Adrenal gland (tissue), 19 donors: ENCODE data around the gene STX5. TPM values are rescaled to one million over a fixed set of nuclear protein-coding genes. Genes with fewer than 3 reads are reported as not detected.
A peak's percentile ranks its signal among the peaks of the same experiment; 100 is the strongest.

ENCODE experiments used
- DNase-seq, 7 donors: peaks; one replicate each; pipeline ENCODE4 v3.0.0-alpha.2; 2019 to 2020
- H3K27ac ChIP-seq, 5 donors: fragments of 200-600 bp; sonication (generic) in 4 of 5; 1 replicate in 3 of 5; 2 replicates in 2 of 5; pipeline versions ENCODE4 v1.5.1 to v1.8.0; 2016 to 2020; ENCODE audit warnings: mild to moderate bottlenecking in 1 of 5
- H3K27me3 ChIP-seq: fragments of 200-600 bp; 2 replicates; pipeline ENCODE4 v1.8.0; 2021
- H3K36me3 ChIP-seq, 2 donors: fragments of 200-600 bp; replicated peaks in 1 of 2; 1 replicate in 1 of 2; 2 replicates in 1 of 2; pipeline versions ENCODE4 v1.5.1 to v1.8.0; 2018 to 2022
- H3K4me1 ChIP-seq, 2 donors: fragments of 200-600 bp; replicated peaks in 1 of 2; 1 replicate in 1 of 2; 2 replicates in 1 of 2; pipeline versions ENCODE4 v1.5.1 to v1.8.0; 2018 to 2021
- H3K4me3 ChIP-seq, 4 donors: fragments of 200-600 bp; sonication (generic) in 3 of 4; one replicate each; pipeline ENCODE4 v1.5.1; 2016 to 2018
- H3K9me3 ChIP-seq, 3 donors: fragments of 200-600 bp; sonication (generic) in 1 of 3; replicated peaks in 1 of 3; 1 replicate in 2 of 3; 2 replicates in 1 of 3; pipeline versions ENCODE4 v1.5.1 to v1.8.0; 2016 to 2021
- POLR2A ChIP-seq, 2 donors: fragments of 450-650 bp; IDR thresholded peaks; one replicate each; pipeline ENCODE4 v1.6.1; 2017; ENCODE audit warnings: antibody characterized with exemption in 2 of 2, mild to moderate bottlenecking in 2 of 2, moderate library complexity in 1 of 2
- WGBS, 4 donors: extraction: QIAGEN DNeasy Blood & Tissue Kit in 2 of 4; methylation state at CpG; one replicate each; pipeline versions ENCODE4 v1.1.5 to v1.1.7; 2013 to 2017; 5-methylcytosine and 5-hydroxymethylcytosine counted together
- intact Hi-C, 2 donors: fragments of 100-400 bp; cut with DNase I; formaldehyde crosslinking; loops; one replicate each; pipeline versions ENCODE4 v1.14.1 to v1.15.0; 2022 to 2023
- long read RNA-seq, 10 donors: library from polyadenylated mRNA in 3 of 10; unstranded in 2 of 10; stranded (forward) in 1 of 10; transcript quantifications; one replicate each; pipeline ENCODE4 v2.0.0 and lab custom pipeline, GENCODE V29; 2021 to 2026
- polyA plus RNA-seq, 3 donors: library from polyadenylated mRNA; stranded (reverse); fragments of 200-250 nt in 2 of 3; fragments of 350-450 nt in 1 of 3; fragmentation: Illumina TruSeq in 1 of 3; extraction: RNeasy Lipid Tissue Mini Kit (QIAGEN cat#74804) in 1 of 3; gene quantifications; one replicate each; pipeline ENCODE4 v1.2.3, GENCODE V29; 2013 to 2014
- total RNA-seq, 9 donors: library from RNA; depleted of rRNA in 4 of 9; stranded (reverse); fragments of >200 nt in 4 of 9; fragments of 120-200 nt in 1 of 9; fragmentation: NEBNext Ultra II Directional in 1 of 9; extraction: Animal tissue kit (Norgen Biotek cat#: 25700) in 1 of 9; gene quantifications; one replicate each; pipeline versions ENCODE4 v1.1.0 to v1.2.4, GENCODE V29; 2013 to 2023
- TF ChIP-seq, protein P1 (sequence below), 6 experiments: fragments of 450-650 bp in 4 of 6; fragments of 200-600 bp in 2 of 6; sonication (generic) in 1 of 6; IDR thresholded peaks; 1 replicate in 5 of 6; 2 replicates in 1 of 6; pipeline versions ENCODE4 v1.5.1 to v1.8.0; 2016 to 2021; ENCODE audit warnings: antibody characterized with exemption in 6 of 6, mild to moderate bottlenecking in 2 of 6, moderate library complexity in 1 of 6
- donor health status: healthy with polysubstance abuse.
- donor health status: Bipolar disorder and iron deficiency.
- donor health status: DM: yes; HTN: yes; CAD: no.
- donor health status: DM: no; HTN: no; CAD: no.
- donor health status: DM: no; HTN: no; CAD: no.
- donor health status: DM: yes; HTN: yes; CAD: no.

Gene STX5, protein sequence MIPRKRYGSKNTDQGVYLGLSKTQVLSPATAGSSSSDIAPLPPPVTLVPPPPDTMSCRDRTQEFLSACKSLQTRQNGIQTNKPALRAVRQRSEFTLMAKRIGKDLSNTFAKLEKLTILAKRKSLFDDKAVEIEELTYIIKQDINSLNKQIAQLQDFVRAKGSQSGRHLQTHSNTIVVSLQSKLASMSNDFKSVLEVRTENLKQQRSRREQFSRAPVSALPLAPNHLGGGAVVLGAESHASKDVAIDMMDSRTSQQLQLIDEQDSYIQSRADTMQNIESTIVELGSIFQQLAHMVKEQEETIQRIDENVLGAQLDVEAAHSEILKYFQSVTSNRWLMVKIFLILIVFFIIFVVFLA
- total RNA-seq (10 to 100 TPM; 22.2 to 59.9 (median 37.3) TPM), polyA plus RNA-seq (10 to 100 TPM; 19.7 to 52.4 (median 22.4) TPM)
- long read RNA-seq, donor 1, transcript STX5-201 (11 exons, 1,794 nt) = major isoform, 26 of 27 reads
- long read RNA-seq, donor 1, partial matches to known transcripts = 0 of 27 reads
- long read RNA-seq, donor 1, other reads (novel, unspliced or antisense) = 0 of 27 reads
- long read RNA-seq, donor 2, transcript STX5-201 (11 exons, 1,794 nt) = major isoform, 10 of 13 reads
- long read RNA-seq, donor 2, partial matches to known transcripts = 0 of 13 reads
- long read RNA-seq, donor 2, other reads (novel, unspliced or antisense) = 0 of 13 reads
- long read RNA-seq, donor 3, transcript STX5-201 (11 exons, 1,794 nt) = major isoform, 12 of 12 reads
- long read RNA-seq, donor 3, partial matches to known transcripts = 0 of 12 reads
- long read RNA-seq, donor 3, other reads (novel, unspliced or antisense) = 0 of 12 reads
- long read RNA-seq, donor 4, partial matches to known transcripts = 0 of 2 reads
- long read RNA-seq, donor 4, other reads (novel, unspliced or antisense) = 1 of 2 reads
- long read RNA-seq, donor 5, transcript STX5-201 (11 exons, 1,794 nt) = major isoform, 30 of 44 reads
- long read RNA-seq, donor 5, partial matches to known transcripts = 9 of 44 reads
- long read RNA-seq, donor 5, other reads (novel, unspliced or antisense) = 3 of 44 reads
- long read RNA-seq, donor 6, partial matches to known transcripts = 4 of 7 reads
- long read RNA-seq, donor 6, other reads (novel, unspliced or antisense) = 1 of 7 reads
- long read RNA-seq, donor 7, transcript STX5-201 (11 exons, 1,794 nt) = major isoform, 7 of 8 reads
- long read RNA-seq, donor 7, partial matches to known transcripts = 0 of 8 reads
- long read RNA-seq, donor 7, other reads (novel, unspliced or antisense) = 0 of 8 reads
- long read RNA-seq, donor 8, transcript STX5-201 (11 exons, 1,794 nt) = major isoform, 14 of 18 reads
- long read RNA-seq, donor 8, partial matches to known transcripts = 0 of 18 reads
- long read RNA-seq, donor 8, other reads (novel, unspliced or antisense) = 0 of 18 reads
- long read RNA-seq, donor 9, transcript STX5-201 (11 exons, 1,794 nt) = major isoform, 7 of 8 reads
- long read RNA-seq, donor 9, partial matches to known transcripts = 0 of 8 reads
- long read RNA-seq, donor 9, other reads (novel, unspliced or antisense) = 0 of 8 reads
- long read RNA-seq, donor 10, transcript STX5-201 (11 exons, 1,794 nt) = major isoform, 8 of 9 reads
- long read RNA-seq, donor 10, partial matches to known transcripts = 0 of 9 reads
- long read RNA-seq, donor 10, other reads (novel, unspliced or antisense) = 0 of 9 reads

DNA sequence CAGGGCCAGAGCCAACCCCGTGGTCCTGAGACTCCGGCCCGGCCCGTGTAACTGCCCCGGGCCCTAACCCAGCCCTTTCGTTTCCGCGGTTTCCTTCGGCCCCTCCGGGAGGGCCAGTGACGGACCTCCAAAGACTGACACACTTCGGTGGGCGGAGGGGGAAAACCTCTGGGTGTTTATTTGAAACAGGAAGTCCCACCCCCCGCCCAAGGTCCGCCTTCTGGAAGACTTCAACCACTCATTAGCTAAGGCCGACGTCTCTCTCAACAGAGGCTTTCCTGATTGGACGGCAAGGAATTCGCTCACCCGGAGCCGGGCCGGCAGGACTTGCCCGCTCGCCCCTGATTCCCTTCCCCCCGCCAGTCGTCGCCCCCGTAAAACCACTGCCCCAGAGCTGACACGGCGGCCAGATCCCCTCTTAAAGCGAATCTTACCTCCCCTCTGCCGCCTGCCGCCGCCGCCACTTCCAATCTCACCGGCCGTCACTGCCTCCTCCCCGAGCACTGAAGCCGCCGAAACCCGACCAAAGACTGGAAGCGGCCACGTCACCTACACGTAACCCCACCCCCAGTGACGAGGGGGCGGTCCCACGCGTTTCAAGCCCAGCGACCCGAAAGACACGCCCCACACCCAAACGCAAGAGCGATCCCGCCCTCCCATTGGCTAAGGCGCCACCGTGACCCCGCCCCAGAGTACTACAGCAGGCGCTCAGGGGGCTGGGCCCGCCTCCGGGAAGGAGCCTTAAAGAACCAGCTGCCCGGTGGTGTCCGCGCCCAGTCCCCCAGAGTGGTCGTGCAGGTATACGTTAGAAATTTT, at the start of gene STX5:
STX5 (minus strand) TSS at position 532 of the 816 bp plus-strand sequence. CDS start 808 bp downstream, outside the sequence.
- WGBS, 4 donors = 1% methylated on average over 22 to 65 of the region's 65 CpGs
- peaks cover 0 to 51% of the 10 kb centered on the region in 2 donors for H3K36me3 ChIP-seq
- peak within 1 kb of the TSS; percentile 34 to 93 (median 88) for H3K4me3 ChIP-seq
- intact Hi-C loops = no loop called here
- DNase-seq = peak; percentile 99 to 100 (median 100)
- H3K4me1 ChIP-seq = peaks cover 14 to 23% of the 10 kb centered on the region in 2 donors
- TF ChIP-seq POLR2A (IDR thresholded peaks at IDR 0.05) = peak; percentile 49 to 96
- TF ChIP-seq, protein P1, sequence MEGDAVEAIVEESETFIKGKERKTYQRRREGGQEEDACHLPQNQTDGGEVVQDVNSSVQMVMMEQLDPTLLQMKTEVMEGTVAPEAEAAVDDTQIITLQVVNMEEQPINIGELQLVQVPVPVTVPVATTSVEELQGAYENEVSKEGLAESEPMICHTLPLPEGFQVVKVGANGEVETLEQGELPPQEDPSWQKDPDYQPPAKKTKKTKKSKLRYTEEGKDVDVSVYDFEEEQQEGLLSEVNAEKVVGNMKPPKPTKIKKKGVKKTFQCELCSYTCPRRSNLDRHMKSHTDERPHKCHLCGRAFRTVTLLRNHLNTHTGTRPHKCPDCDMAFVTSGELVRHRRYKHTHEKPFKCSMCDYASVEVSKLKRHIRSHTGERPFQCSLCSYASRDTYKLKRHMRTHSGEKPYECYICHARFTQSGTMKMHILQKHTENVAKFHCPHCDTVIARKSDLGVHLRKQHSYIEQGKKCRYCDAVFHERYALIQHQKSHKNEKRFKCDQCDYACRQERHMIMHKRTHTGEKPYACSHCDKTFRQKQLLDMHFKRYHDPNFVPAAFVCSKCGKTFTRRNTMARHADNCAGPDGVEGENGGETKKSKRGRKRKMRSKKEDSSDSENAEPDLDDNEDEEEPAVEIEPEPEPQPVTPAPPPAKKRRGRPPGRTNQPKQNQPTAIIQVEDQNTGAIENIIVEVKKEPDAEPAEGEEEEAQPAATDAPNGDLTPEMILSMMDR (IDR thresholded peaks at IDR 0.05) = no peak
- H3K9me3 ChIP-seq = no peaks in the 10 kb centered on the region
- no peaks in the 10 kb centered on the region for H3K27me3 ChIP-seq
- H3K27ac ChIP-seq = peak within 1 kb of the TSS; percentile 83 to 98 (median 96)

DNA sequence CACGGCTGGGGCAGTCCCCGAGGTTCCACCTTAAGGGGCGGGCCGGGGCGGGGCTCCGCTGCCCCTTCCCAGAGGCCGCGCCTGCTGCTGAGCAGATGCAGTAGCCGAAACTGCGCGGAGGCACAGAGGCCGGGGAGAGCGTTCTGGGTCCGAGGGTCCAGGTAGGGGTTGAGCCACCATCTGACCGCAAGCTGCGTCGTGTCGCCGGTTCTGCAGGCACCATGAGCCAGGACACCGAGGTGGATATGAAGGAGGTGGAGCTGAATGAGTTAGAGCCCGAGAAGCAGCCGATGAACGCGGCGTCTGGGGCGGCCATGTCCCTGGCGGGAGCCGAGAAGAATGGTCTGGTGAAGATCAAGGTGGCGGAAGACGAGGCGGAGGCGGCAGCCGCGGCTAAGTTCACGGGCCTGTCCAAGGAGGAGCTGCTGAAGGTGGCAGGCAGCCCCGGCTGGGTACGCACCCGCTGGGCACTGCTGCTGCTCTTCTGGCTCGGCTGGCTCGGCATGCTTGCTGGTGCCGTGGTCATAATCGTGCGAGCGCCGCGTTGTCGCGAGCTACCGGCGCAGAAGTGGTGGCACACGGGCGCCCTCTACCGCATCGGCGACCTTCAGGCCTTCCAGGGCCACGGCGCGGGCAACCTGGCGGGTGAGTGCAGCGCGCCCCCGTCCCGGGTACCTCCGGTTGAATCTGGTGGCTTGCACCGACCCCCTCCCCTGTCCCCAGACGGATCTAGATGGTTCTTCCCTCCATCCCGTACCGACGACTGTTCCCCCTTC, 49.1 kb upstream of the STX5 start, which contains the start of gene SLC3A2:
SLC3A2 (plus strand) TSS at position 94 of the 776 bp plus-strand sequence; CDS start at position 222, 128 bp downstream.
- Histone ChIP-seq H3K27ac (peak within 1 kb of the TSS; percentile 55 to 100 (median 95)), H3K9me3 (no peaks in the 10 kb centered on the region), H3K36me3 (peaks cover 0 to 36% of the 10 kb centered on the region in 2 donors), H3K4me3 (peak within 1 kb of the TSS; percentile 19 to 84 (median 56)), H3K27me3 (no peaks in the 10 kb centered on the region), H3K4me1 (peaks cover 41 to 47% of the 10 kb centered on the region in 2 donors)
- DNase-seq = peak; percentile 88 to 94 (median 90)
- intact Hi-C loops = no loop called here
- WGBS, 4 donors = 0% methylated on average over 11 to 69 of the region's 69 CpGs
- TF ChIP-seq, protein P1 (IDR thresholded peaks at IDR 0.05) = peak; percentile 38 to 70 (median 56)
- peak; percentile 98 to 99 for TF ChIP-seq POLR2A (IDR thresholded peaks at IDR 0.05)
